A673 (cell line): ENCODE measurements around the gene FOXP4.

Experiments
- CTCF ChIP-seq: fragments of 300-800, 200-600 bp; sonication (generic); conservative IDR thresholded peaks from 2 replicates; pipeline ENCODE4 v1.5.1; 2017; ENCODE audit warnings: low read depth, mild to moderate bottlenecking, antibody characterized with exemption, low read length, moderate library complexity, mixed read lengths
- EZH2 ChIP-seq: fragments of 200-600 bp; sonication (generic); IDR thresholded peaks from 2 replicates; pipeline ENCODE4 v1.6.1; 2017; ENCODE audit warnings: borderline replicate concordance, low read depth, mild to moderate bottlenecking, mixed read lengths, antibody characterized with exemption, low read length; ENCODE audit not compliant: poor library complexity, severe bottlenecking

DNA sequence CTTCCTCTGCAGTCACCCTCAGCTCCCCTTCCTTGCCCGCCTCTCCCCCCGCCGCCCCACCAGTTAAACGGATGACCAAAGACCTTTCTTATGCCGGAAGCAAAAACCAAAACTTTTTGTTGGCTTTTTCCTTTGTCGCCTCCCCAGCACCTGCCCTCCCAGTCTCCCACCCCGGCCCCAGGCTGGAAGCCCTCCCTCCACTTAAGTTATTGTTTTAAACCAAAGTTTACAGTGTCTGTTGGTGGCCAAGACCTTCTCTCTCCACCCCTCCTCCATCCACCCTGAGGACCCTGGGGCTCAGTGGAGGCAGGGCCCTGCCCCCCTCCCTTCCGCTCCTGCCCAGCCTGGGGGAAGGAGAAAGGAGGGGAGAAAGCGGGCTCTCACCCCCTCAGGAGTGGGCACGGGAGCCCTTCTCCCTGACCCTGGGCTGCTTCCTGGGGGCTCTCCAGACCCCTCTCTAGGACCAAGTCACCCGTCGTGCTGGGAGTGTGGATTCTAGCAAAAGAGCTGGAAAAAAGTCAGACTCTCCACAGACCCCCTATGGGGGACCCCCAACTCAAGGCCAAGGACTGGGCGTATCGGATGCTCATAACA is 53.8 kb downstream of the FOXP4 start:
- no peak for TF ChIP-seq CTCF
- no peak for TF ChIP-seq EZH2
